B cell (primary cell): ENCODE measurements around the gene ADARB2. TPM values are rescaled to one million over a fixed set of nuclear protein-coding genes. Genes with fewer than 3 reads are reported as not detected.

Experiments used
- ATAC-seq: fragments of 200-7000 bp; cut with Tn5 transposase; one replicate; pipeline ENCODE4 v1.10.0; 2021; ENCODE audit warnings: low read depth, mild to moderate bottlenecking, moderate number of reproducible peaks, moderate library complexity
- CTCF ChIA-PET: fragments of 350-600 bp; sonication (Branson Sonifier 250); formaldehyde crosslinking; loops from one replicate; lab custom pipeline; 2021; ENCODE audit warnings: antibody characterized with exemption, inconsistent platforms; lab: Charles Lee
- POLR2A ChIA-PET: fragments of 350-600 bp; sonication (Branson Sonifier 250); formaldehyde crosslinking; loops from one replicate; lab custom pipeline; 2021; ENCODE audit warnings: antibody characterized with exemption; lab: Charles Lee
- DNase-seq: peaks from one replicate; pipeline ENCODE4 v3.0.0; 2013
- H2AFZ ChIP-seq: 2 replicates; pipeline ENCODE4 v1.6.1; 2012; ENCODE audit warnings: mild to moderate bottlenecking, low read depth, low read length; ENCODE audit not compliant: insufficient read depth, poor library complexity, severe bottlenecking
- H3K27ac ChIP-seq, 2 donors: 1 replicate in 1 of 2; 2 replicates in 1 of 2; pipeline ENCODE4 v1.5.1; 2012 to 2013; ENCODE audit warnings: low read length in 2 of 2, mild to moderate bottlenecking in 2 of 2, moderate library complexity in 1 of 2
- H3K27me3 ChIP-seq, 4 experiments: fragments of 200-600 bp in 1 of 4; sonication (generic) in 1 of 4; replicated peaks in 1 of 4; 1 replicate in 2 of 4; 2 replicates in 2 of 4; pipeline versions ENCODE4 v1.6.1 to v1.7.0; 2013 to 2016; ENCODE audit warnings: low read length in 3 of 4, mild to moderate bottlenecking in 2 of 4, mixed read lengths in 1 of 4, moderate library complexity in 1 of 4; ENCODE audit not compliant: insufficient read depth in 4 of 4, control insufficient read depth in 3 of 4; ENCODE audit errors: control extremely low read depth in 1 of 4
- H3K36me3 ChIP-seq, 2 experiments: replicated peaks in 1 of 2; 1 replicate in 1 of 2; 2 replicates in 1 of 2; pipeline versions ENCODE4 v1.6.1 to v1.7.1; 2013; ENCODE audit warnings: low read length in 1 of 2; ENCODE audit not compliant: insufficient read depth in 2 of 2, control insufficient read depth in 1 of 2; ENCODE audit errors: control extremely low read depth in 1 of 2, extremely low read depth in 1 of 2
- H3K4me1 ChIP-seq, 2 donors: fragments of 200-600 bp in 1 of 2; sonication (generic) in 1 of 2; 1 replicate in 1 of 2; 2 replicates in 1 of 2; pipeline versions ENCODE4 v1.5.1 to v1.6.1; 2013 to 2017; ENCODE audit warnings: low read length in 2 of 2; ENCODE audit not compliant: control insufficient read depth in 2 of 2, insufficient read depth in 2 of 2
- H3K4me2 ChIP-seq: replicated peaks from 2 replicates; pipeline ENCODE3; 2012; ENCODE audit warnings: mild to moderate bottlenecking, low read depth, low read length; ENCODE audit not compliant: poor library complexity, severe bottlenecking
- H3K4me3 ChIP-seq, 5 experiments: fragments of 200-600 bp in 1 of 5; sonication (generic) in 1 of 5; 1 replicate in 3 of 5; 2 replicates in 2 of 5; pipeline versions ENCODE4 v1.5.1 to v1.7.0; 2011 to 2016; ENCODE audit warnings: low read length in 4 of 5, mild to moderate bottlenecking in 4 of 5, low read depth in 2 of 5, control low read depth in 1 of 5, moderate library complexity in 1 of 5; ENCODE audit not compliant: insufficient read depth in 1 of 5; ENCODE audit errors: control extremely low read depth in 1 of 5, extremely low read depth in 1 of 5
- H3K79me2 ChIP-seq: fragments of 200-600 bp; sonication (generic); one replicate; pipeline ENCODE4 v1.6.0; 2016; ENCODE audit warnings: low read length; ENCODE audit not compliant: control insufficient read depth, insufficient read depth
- H3K9ac ChIP-seq: fragments of 200-600 bp; sonication (generic); 2 replicates; pipeline ENCODE4 v1.6.1; 2017; ENCODE audit warnings: mild to moderate bottlenecking, low read length, moderate library complexity
- H3K9me3 ChIP-seq, 3 donors: one replicate each; pipeline versions ENCODE4 v1.6.1 to v1.7.1; 2013; ENCODE audit warnings: low read length in 2 of 3; ENCODE audit not compliant: control insufficient read depth in 2 of 3, insufficient read depth in 1 of 3; ENCODE audit errors: control extremely low read depth in 1 of 3
- H4K20me1 ChIP-seq: 2 replicates; pipeline ENCODE4 v1.6.0; 2012; ENCODE audit warnings: mild to moderate bottlenecking, low read length; ENCODE audit not compliant: insufficient read depth, control insufficient read depth, poor library complexity, severe bottlenecking
- H3K27ac Mint-ChIP-seq: one replicate; pipeline ENCODE4 v1.8.0; 2021; ENCODE audit warnings: mixed read lengths
- H3K27me3 Mint-ChIP-seq: one replicate; pipeline ENCODE4 v1.8.0; 2021; ENCODE audit warnings: mixed read lengths
- H3K4me1 Mint-ChIP-seq: one replicate; pipeline ENCODE4 v1.8.0; 2021; ENCODE audit warnings: mixed read lengths
- H3K4me3 Mint-ChIP-seq: one replicate; pipeline ENCODE4 v1.8.0; 2021; ENCODE audit warnings: mixed read lengths
- H3K9me3 Mint-ChIP-seq: one replicate; pipeline ENCODE4 v1.8.0; 2022; ENCODE audit warnings: mixed read lengths; ENCODE audit not compliant: insufficient read depth
- CTCF ChIP-seq: fragments of 200-600 bp; IDR thresholded peaks from one replicate; pipeline ENCODE4 v1.8.0; 2022; ENCODE audit warnings: antibody characterized with exemption, mild to moderate bottlenecking
- EZH2 ChIP-seq: IDR thresholded peaks from 2 replicates; pipeline ENCODE4 v1.6.1; 2012; ENCODE audit warnings: borderline replicate concordance, low read depth, mild to moderate bottlenecking, moderate library complexity, low read length; ENCODE audit not compliant: insufficient read depth, poor library complexity, severe bottlenecking
- WGBS: methylation state at CpG from one replicate; pipeline ENCODE4 v1.1.5; 2013; ENCODE audit warnings: missing lambda C conversion rate; ENCODE audit not compliant: insufficient coverage; 5-methylcytosine and 5-hydroxymethylcytosine counted together
- intact Hi-C: fragments of 100-400 bp; cut with micrococcal nuclease; formaldehyde crosslinking; loops from one replicate; pipeline ENCODE4 v1.10.0; 2022
- polyA plus RNA-seq: library from polyadenylated mRNA; depleted of rRNA; stranded (reverse); fragments of >200 nt; gene quantifications from 2 replicates; pipeline ENCODE4 v1.2.3, GENCODE V29; 2012
- total RNA-seq, 2 donors: library from RNA; stranded (reverse); fragments of 120-200 nt in 1 of 2; gene quantifications; 1 replicate in 1 of 2; 2 replicates in 1 of 2; pipeline versions ENCODE4 v1.2.3 to v1.2.4, GENCODE V29; 2013 to 2022

ADARB2 gene
- total and polyA plus RNA-seq, 2 donors (not counting 1 experiment from before 2014, with no cell fraction given): 0.13 to 0.96 TPM

GRCh38 chr10:1365540-1366321 lies 371.6 kb downstream of the ADARB2 start:
- H3K79me2 ChIP-seq: no peaks in the 10 kb centered on the region
- peaks cover 0 to 4% (median 0%) of the 10 kb centered on the region in 3 donors for H3K9me3 ChIP-seq
- no peak overlapping the region for H3K4me3 Mint-ChIP-seq
- no peak for TF ChIP-seq EZH2
- no peak for TF ChIP-seq CTCF
- 93% methylated on average over 8 of the region's 8 CpGs for WGBS
- no peak overlapping the region for H3K4me3 ChIP-seq
- H3K27me3 ChIP-seq: peaks cover 0 to 23% (median 0%) of the 10 kb centered on the region in 4 experiments
- H3K9me3 Mint-ChIP-seq: no peaks in the 10 kb centered on the region
- H3K27ac ChIP-seq: no peak overlapping the region
- H3K27ac Mint-ChIP-seq: no peak overlapping the region
- no peaks in the 10 kb centered on the region for H3K36me3 ChIP-seq
- CTCF ChIA-PET: interaction anchor here (0.9 kb wide), 1 partner anchor 1264 kb away, joined by 3 read pairs; no protein-coding TSS in a partner anchor
- H2AFZ ChIP-seq: no peak overlapping the region
- H3K27me3 Mint-ChIP-seq: peaks cover 43% of the 10 kb centered on the region
- intact Hi-C loops: no loop called here
- peaks cover 8% of the 10 kb centered on the region for H3K4me1 Mint-ChIP-seq
- ATAC-seq: no peak
- no peak overlapping the region for H3K9ac ChIP-seq
- DNase-seq: no peak
- H3K4me1 ChIP-seq: no peaks in the 10 kb centered on the region
- POLR2A ChIA-PET: no interaction called here
- H3K4me2 ChIP-seq: no peak overlapping the region
- H4K20me1 ChIP-seq: no peaks in the 10 kb centered on the region
